Right renal cortex interstitium (tissue), 3 donors: ENCODE measurements around the gene ASPRV1. TPM values are rescaled to one million over a fixed set of nuclear protein-coding genes. Genes with fewer than 3 reads are reported as not detected.

ENCODE experiments used
- DNase-seq, 3 donors: peaks; one replicate each; pipeline ENCODE4 v3.0.0-alpha.2; 2013; ENCODE audit warnings: low read depth in 3 of 3, low spot score in 2 of 3
- polyA plus RNA-seq, 3 donors: library from polyadenylated mRNA; unstranded; fragments of 120-200 nt; gene quantifications; one replicate each; pipeline ENCODE4 v1.2.1, GENCODE V29; 2013; ENCODE audit not compliant: insufficient read length in 3 of 3

ASPRV1 gene
- polyA plus RNA-seq, 3 donors, result 3.2 to 4.6 (median 3.9) TPM

GRCh38 chr2:69945441-69945840, 16.0 kb downstream of the ASPRV1 start:
- DNase-seq, result no peak

GRCh38 chr2:69944756-69945155, 16.7 kb downstream of the ASPRV1 start:
- DNase-seq, result no peak

GRCh38 chr2:69943843-69944525, 17.4 kb downstream of the ASPRV1 start:
- no peak for DNase-seq

GRCh38 chr2:69943000-69943842, 18.2 kb downstream of the ASPRV1 start:
- DNase-seq, result no peak

GRCh38 chr2:69940691-69941090, 20.7 kb downstream of the ASPRV1 start:
- DNase-seq, result no peak

- no peak for DNase-seq
Observed at GRCh38 chr2:69939722-69940121, 21.7 kb downstream of the ASPRV1 start.

GRCh38 chr2:69937968-69938367, 23.5 kb downstream of the ASPRV1 start:
- DNase-seq, result no peak

- DNase-seq, result no peak
Observed at GRCh38 chr2:69936906-69937305, 24.5 kb downstream of the ASPRV1 start.

GRCh38 chr2:69935011-69935410, 26.4 kb downstream of the ASPRV1 start:
- no peak for DNase-seq

- no peak for DNase-seq
Observed at GRCh38 chr2:69934614-69934908, 26.9 kb downstream of the ASPRV1 start.

- no peak for DNase-seq
Observed at GRCh38 chr2:69933839-69934613, 27.4 kb downstream of the ASPRV1 start.

- DNase-seq, result no peak
Observed at GRCh38 chr2:69933254-69933828, 28.1 kb downstream of the ASPRV1 start.

- no peak for DNase-seq
Observed at GRCh38 chr2:69932596-69932922, 28.9 kb downstream of the ASPRV1 start.

GRCh38 chr2:69931832-69932595, 29.4 kb downstream of the ASPRV1 start:
- DNase-seq, result no peak

GRCh38 chr2:69926849-69927515, 34.4 kb downstream of the ASPRV1 start:
- no peak for DNase-seq

GRCh38 chr2:69923116-69923515, 38.3 kb downstream of the ASPRV1 start:
- DNase-seq, result no peak

GRCh38 chr2:69918401-69918800, 43.0 kb downstream of the ASPRV1 start:
- no peak for DNase-seq

- no peak for DNase-seq
Observed at GRCh38 chr2:69917852-69918251, 43.6 kb downstream of the ASPRV1 start.

GRCh38 chr2:69916106-69916505, 45.3 kb downstream of the ASPRV1 start:
- DNase-seq, result no peak
